Stimulated activated CD4-positive, alpha-beta T cell treated with anti-CD3 and anti-CD28 coated beads, TNF-alpha, amount 100 ng/mL, for 1 hour (primary cell): ENCODE measurements around the gene POU2AF1.

Experiments used
- DNase-seq, 3 donors: peaks; one replicate each; pipeline ENCODE4 v3.0.0-alpha.2; 2020; ENCODE audit warnings: low read depth in 3 of 3, low spot score in 1 of 3

Gene POU2AF1

DNA sequence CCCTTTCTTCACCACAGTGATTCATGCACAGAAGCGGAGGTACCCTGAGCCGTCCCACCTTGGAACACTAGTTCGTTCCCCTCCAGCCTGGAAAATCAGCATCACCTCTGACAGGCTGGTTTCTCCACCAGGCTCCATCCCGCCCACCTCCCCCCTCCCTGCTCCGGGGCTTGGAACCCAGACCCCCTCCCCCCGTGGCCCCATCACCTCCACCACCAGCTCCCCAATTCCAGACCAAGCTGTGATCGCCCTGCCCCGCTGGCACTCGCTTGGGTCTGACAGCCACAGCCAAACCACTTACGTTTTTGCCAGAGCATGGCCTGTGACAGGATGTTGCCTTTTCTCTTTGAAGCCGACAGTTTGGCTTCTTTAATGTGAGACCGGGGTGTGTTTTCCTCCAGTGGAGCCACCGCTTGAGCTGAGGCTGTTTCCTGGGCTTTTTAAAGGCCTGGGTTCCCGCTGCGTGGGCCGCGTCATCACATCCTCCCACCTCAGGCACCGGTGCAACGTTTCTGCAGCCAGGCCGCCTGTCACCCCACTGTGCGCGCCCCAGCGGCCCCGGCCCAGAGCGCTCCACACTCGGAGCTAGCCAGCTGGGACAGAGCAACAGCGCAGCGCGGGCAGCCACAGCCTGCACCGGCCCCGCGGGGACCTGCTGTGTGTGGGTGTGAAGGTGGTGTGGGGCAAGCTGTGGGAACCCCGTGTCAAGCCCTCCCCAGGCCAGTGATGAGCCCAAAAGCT is at the start of gene POU2AF1:
TSS of gene POU2AF1 (minus strand) at position 415 of the 741 bp plus-strand sequence. CDS start at position 317, 98 bp downstream.
- peak; percentile 20 to 43 (median 35) for DNase-seq

- DNase-seq: no peak
Observed at GRCh38 chr11:111428113-111428876, 49.2 kb upstream of the POU2AF1 start.

DNA sequence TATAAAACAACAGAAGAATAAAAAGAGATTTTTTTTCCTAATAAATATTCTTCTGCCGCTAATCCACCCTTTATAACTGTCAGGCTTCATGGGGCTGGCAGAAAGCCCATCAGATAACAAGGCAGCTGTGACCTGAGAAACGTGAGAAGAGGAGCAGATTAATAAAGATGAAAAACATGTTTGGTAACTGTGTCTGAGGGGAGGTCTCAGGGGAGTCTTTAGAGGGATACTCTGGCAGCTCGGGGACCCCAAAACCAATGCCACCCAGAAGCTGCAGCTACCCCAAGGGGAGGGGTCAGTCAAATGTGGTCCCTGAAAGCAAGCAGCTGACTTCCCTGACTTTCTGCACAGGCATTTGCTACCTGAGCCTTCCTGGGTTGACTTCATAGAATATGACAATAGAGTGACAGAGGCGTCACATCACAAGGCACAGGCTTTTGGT is 48.4 kb upstream of the POU2AF1 start:
- no peak for DNase-seq

DNA sequence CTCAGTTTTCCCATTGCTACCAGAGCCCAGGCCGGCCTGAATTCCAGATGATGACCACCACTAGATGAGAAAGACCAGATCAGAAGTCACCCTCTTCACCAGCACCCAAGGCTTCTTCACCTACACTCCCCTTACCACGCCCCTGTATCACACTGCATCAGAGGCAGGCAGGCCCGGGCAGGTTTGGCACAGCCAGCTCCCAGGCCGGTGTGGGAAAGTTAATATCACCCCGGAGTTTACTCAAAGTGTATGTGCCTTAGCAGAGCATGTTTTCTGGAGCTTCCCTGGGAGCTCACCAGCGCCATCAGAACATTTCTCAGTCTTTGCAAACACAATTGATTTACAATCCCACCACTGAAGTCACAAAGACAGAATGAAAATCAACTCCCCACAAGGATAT is 47.5 kb upstream of the POU2AF1 start:
- no peak for DNase-seq

DNA sequence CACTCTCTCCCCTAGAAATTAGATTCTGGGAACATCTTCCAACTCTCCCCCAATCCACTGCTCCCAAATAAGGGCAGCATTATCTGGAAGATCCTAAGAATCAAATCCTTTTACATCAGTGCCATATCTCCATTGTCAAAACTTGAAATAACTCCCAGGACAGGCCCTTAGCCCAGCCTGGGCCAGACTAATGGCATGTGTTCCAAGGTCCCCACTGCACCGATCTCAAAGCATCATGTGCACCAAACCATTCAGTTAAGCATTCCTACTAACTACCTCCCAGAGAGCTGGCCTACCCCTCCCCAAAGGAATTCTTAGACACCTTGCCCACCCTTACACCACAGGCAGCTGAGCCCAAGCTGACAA is 44.2 kb upstream of the POU2AF1 start:
- DNase-seq: no peak

- DNase-seq: peak in 1 of 3 donors; percentile 53
Observed at GRCh38 chr11:111422494-111423249, 43.6 kb upstream of the POU2AF1 start.

DNA sequence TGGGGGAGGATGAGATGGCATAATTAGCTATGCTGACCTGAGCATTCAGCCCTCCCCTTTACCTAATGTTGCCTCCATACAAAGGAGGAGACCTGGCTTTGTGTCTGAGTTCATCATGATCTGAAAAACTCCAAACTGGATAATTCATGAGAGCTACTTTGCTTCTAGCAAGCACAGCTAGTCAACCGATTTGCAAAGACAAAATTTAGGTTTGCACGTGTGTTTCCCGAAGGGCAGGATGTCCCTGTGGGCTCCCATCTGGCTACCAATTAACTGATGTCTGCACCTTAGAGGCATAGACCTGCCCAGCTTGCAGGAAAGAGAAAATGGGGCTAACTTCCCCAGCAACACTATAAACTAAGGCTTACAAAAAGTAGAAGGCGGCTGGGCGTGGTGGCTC is 42.2 kb upstream of the POU2AF1 start:
- no peak for DNase-seq

DNA sequence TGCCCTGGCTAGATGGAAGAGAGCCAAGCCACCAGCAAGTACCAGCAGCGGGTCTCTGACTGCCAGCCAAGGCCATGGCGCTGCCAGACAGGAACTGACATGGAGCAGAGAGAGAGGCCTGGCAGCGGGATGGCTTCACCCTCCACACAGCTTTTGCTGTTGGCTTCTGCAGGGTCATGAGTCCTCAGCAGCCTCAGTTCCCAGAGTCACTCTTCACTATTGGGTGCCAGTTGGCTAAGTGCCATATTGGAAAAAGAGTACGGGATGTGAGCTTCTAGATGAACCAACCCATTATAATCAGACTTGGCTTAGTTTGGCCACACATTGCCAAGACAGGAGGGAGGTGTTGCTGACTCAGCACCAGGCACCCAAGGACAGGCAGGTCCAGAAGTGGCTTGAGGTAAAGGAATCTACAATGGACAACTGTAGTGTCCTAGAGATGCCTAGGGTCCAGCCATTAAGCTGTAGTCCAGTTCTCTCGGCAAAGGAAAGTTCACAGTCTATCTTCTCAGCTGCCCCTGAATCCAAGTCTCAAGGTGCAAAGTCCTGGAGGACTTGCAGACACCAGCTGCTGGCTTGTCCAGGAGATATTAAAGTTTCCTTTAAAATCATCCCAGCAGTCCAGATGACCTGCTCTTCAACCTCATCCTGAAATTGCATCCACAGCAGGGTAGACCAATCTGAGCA is 40.7 kb upstream of the POU2AF1 start:
- DNase-seq: no peak

DNA sequence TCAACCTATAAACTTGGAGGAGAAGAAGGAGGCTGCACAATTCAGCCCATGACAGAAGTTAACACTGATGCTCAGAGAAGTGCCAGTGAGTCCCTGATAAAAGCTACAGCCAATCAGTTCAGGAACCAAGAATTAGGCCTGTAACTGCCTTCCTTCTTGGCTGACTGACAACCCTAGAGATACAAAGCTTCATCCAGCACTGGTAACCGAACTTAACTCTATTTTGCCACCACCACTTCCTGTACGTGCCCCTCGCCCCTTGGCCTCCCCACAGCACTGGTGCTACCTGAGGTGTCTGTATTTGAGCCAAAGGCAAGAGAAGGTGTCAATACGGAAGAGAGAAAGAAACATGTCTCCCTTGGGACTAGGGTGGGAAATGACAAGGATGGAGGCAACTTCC is 40.1 kb upstream of the POU2AF1 start:
- DNase-seq: no peak

DNA sequence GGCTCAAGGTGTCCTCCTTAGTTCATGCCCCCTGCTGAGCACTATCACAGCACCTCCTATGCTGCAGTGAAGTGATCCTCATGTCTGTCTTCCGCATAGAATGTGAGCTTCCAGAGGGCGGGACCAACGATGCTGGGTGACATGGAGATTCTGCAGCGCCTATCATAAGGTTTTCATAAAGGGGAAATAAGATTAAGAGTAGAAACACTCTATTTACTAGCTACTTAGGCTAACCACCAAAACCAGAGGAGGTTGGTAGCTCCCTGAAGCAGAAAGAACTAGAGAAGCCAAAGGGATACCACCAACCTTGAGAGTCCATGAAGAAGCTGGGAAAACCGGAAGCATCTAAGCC is 39.3 kb upstream of the POU2AF1 start:
- DNase-seq: no peak

DNA sequence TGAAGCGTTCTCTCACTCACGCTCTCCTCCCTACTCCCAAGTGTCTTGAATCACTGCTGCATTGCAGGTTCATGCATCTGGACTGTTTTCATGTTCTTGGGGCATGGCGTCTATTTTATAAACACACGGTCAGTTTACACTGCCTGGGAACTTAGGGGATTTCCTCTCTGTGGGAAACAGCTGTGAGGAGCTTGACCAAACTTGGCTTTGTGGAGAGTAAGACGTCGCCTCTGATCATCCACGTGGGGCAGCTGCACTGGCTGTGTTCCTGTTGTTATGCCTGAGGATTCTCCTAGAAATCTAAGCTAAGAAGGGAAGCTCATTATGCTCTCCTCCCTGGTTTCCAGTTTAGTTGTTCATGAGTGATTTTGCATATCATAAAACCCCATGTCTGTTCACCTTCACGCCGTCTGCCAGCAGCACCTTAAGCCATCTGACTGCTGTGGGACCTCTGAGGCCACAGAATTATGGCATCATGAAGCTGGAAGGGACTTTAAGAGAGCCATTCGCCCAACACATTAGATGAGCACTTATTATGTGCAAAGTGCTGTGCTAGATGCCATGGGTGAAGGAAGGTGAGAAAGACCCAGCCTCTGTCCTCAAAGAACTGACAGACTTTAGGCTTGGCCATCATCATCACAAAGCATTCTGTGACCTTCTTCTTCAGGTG is 38.8 kb upstream of the POU2AF1 start:
- no peak for DNase-seq

- no peak for DNase-seq
Observed at GRCh38 chr11:111417011-111417765, 38.1 kb upstream of the POU2AF1 start.

DNA sequence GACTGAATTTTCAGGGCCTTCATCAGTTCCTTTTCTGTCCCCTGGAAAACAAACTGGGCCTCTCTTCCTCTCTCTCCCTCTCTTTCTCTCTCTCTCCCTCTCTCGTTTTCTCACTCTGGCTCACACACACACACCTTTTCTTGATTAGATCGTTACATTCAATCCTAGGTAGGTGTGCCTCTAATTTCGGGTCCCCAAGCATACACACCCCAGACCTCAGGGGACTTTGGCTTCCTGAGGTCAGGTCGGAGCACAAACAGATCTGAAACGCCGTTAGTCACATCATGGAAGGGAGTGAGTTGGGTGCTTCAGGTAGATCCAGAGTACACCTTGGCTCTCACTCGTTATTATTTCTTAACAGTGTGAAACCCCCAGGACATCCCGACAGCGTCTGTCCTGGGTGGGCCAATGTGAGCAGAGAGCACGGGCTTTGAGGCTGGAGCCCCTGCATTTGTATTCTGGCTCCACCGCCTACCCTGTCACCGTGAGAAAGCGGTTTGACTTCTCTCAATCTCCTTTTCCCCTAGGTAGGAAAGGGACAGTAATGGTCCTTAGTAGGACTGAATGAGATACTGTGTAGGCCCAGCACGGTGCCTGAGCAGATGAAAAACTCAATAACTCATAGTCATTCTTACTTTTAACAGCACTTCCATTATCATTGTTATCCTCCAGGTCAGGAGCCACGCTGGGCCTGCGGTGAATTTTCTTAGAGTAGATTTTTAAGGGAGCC is 37.3 kb upstream of the POU2AF1 start:
- DNase-seq: no peak

DNA sequence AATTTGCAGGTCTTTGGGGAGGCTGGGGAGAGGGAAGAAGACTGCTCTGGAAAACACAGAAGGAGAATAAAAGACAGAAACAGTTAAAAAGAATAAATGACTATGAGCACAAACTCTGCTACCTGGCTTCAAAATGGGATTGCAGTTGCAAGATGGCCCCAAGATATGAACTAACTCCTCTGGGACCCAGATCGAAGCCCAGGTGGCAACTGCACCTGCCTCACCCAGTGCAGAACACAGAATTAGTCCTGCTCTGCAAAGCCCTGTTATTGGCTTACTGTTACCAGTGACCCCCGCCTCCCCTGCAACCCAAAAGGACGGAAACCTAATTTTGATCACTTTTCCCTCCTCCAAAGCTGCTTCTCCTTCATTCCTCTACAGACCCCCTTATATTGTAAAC is 35.9 kb upstream of the POU2AF1 start:
- no peak for DNase-seq

DNA sequence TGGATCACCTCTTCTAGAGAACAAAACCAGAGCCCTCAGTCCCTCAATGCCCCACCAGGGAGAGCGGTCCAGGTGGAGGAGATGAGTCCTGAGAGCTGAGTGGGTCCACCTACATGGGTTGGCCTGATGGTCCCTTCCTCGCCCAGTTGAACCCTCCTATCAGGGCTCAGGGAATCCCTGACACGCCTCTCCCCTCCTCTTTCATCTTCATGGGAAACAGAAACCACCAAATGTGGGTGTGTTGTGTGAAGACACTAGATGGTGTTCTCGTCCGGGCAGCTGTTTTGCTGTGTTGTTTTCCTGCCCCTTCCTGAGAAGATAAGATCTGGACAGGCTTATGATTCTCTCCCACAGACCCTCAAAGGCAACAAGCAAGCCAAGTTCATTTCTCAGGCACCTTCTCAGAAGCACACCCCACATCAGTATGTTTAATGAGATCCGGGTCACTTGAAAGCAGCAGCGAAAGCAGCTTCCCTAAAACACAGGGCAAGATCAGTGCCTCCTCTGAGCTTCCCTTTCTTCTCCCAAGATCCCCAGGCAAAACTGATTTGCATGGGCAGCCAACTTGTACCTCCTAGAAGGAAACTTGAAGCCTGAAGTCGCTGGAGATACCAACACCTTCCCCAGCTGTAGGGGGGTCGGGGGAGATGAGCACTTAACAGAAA is 35.3 kb upstream of the POU2AF1 start:
- no peak for DNase-seq

DNA sequence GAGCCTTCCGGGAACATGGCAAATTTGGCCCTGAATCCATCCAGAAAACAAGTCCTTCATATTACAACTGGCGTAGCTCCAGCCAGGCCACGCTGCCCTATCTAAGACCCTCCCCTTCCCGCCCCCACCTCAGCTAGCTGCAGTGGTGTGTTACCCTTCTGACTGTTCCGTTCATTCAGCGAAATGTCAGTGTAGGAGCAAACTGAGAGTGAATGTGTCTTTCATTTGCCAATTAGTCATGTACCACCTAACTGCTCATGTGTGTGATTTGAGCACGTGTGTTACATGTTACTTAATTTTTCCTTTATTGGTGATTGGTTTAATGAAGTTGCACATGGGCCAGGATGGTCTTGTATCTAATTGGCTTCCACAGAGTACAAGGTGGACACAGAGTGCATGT is 34.8 kb upstream of the POU2AF1 start:
- no peak for DNase-seq

DNA sequence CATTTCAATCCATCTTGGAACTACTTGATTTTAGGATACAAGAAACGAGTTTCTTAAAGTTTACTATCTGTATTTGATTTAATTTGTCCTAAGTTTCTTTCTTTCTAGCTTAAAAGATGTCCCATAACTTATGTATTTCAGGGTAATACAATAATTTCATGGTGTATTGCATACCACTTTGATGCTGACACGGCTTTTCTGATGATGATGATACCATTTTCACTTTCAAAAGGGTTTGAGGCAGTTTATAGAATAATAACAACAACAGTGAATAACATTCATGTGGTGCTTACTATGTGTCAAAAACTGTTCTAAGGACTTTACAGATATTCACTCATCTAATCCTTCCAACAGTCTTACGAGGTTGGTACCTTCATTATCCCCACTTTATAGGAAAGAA is 33.2 kb upstream of the POU2AF1 start:
- DNase-seq: no peak

DNA sequence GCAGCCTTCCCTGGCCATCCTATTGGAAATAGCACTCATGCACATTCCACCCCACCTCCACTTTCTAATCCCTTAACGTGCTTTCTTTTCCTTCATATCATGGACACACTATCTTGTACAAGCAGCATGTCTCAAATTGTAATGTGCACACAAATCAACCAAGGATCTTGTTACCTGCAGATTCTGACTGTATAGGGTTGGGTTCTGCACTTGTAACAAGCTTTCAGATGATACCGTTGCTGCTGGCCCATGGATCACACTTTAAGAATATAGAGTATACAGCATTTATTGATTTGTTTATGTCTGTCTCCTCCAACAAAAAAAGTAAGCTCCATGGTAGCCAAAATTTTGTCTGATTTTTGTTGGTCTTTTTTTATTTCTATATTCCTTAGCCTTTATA is 32.4 kb upstream of the POU2AF1 start:
- DNase-seq: no peak

- DNase-seq: no peak
Observed at GRCh38 chr11:111410951-111411350, 31.9 kb upstream of the POU2AF1 start.
